HCT116 (cell line): Measurements from ENCODE around the gene FGFBP2. TPM values are rescaled to one million over a fixed set of nuclear protein-coding genes. Genes with fewer than 3 reads are reported as not detected.

ENCODE experiments used
- ATAC-seq: fragments of 200-7000 bp; cut with Tn5 transposase; 2 replicates; pipeline ENCODE4 v1.9.1; 2020; ENCODE audit warnings: mild to moderate bottlenecking, moderate library complexity
- BruUV-seq: library from RNA; stranded (reverse); fragments of 400-500 nt; replicated peaks from 2 replicates; lab custom pipeline; 2021; lab: Mats Ljungman, UMichigan
- CTCF ChIA-PET: fragments of 300-600 bp; sonication (Branson Sonifier 250); formaldehyde crosslinking; loops from one replicate; lab custom pipeline; 2021; ENCODE audit warnings: antibody characterized with exemption; lab: Charles Lee
- POLR2A ChIA-PET: fragments of 300-600, 350-600 bp; sonication (Branson Sonifier 250); formaldehyde crosslinking; loops from one replicate; lab custom pipeline; 2021; ENCODE audit warnings: antibody characterized with exemption; lab: Charles Lee
- RAD21 ChIA-PET, 2 experiments: fragments of 300-600 bp; sonication (Branson Sonifier 250); formaldehyde crosslinking; loops; one replicate each; lab custom pipeline; 2023; ENCODE audit warnings: low total read pairs in 2 of 2; ENCODE audit not compliant: uncharacterized antibody in 2 of 2, unreplicated experiment in 2 of 2, low non-redundant PET in 1 of 2; lab: Charles Lee
- DNase-seq: peaks from one replicate; pipeline ENCODE4 v3.0.0-alpha.2; 2010; ENCODE audit warnings: low read depth, low spot score
- H2AFZ ChIP-seq: fragments of 200-600 bp; shearing (Covaris generic), sonication (generic); 2 replicates; pipeline ENCODE4 v1.6.1; 2017; ENCODE audit warnings: low read depth, mixed run types, mixed read lengths, antibody characterized with exemption, low read length; ENCODE audit not compliant: poor library complexity, severe bottlenecking
- H3K27ac ChIP-seq: 2 replicates; pipeline ENCODE4 v1.5.1; 2012; ENCODE audit warnings: low read depth, low read length
- H3K27me3 ChIP-seq: fragments of 200-600 bp; sonication (generic); 2 replicates; pipeline ENCODE4 v1.6.1; 2016; ENCODE audit warnings: mixed run types, low read length, mixed read lengths; ENCODE audit not compliant: insufficient read depth
- H3K36me3 ChIP-seq, 2 experiments: fragments of 200-500 bp in 1 of 2; fragments of 200-600 bp in 1 of 2; sonication (Bioruptor generic) in 1 of 2; sonication (generic) in 1 of 2; 2 replicates each; pipeline versions ENCODE4 v1.5.1 to v1.6.1; 2014 to 2016; ENCODE audit warnings: low read length in 2 of 2, inconsistent platforms in 1 of 2, mixed read lengths in 1 of 2, mixed run types in 1 of 2; ENCODE audit not compliant: insufficient read depth in 2 of 2, control insufficient read depth in 1 of 2
- H3K4me1 ChIP-seq, 2 experiments: fragments of 200-600 bp in 1 of 2; sonication (generic) in 1 of 2; 2 replicates each; pipeline versions ENCODE4 v1.5.1 to v1.6.1; 2012 to 2017; ENCODE audit warnings: low read length in 2 of 2, inconsistent platforms in 1 of 2, mild to moderate bottlenecking in 1 of 2, mixed read lengths in 1 of 2, mixed run types in 1 of 2, moderate library complexity in 1 of 2; ENCODE audit not compliant: insufficient read depth in 2 of 2, control insufficient read depth in 1 of 2
- H3K4me2 ChIP-seq: fragments of 200-600 bp; sonication (generic); 2 replicates; pipeline ENCODE4 v1.6.1; 2017; ENCODE audit warnings: mixed run types, low read length, mixed read lengths
- H3K4me3 ChIP-seq, 2 experiments: fragments of 200-600 bp in 1 of 2; sonication (generic) in 1 of 2; replicated peaks in 1 of 2; 2 replicates each; pipeline ENCODE4 v1.5.1; 2011 to 2016; ENCODE audit warnings: low read length in 2 of 2, control low read depth in 1 of 2, low read depth in 1 of 2, mild to moderate bottlenecking in 1 of 2, mixed read lengths in 1 of 2, mixed run types in 1 of 2
- H3K79me2 ChIP-seq: fragments of 200-600 bp; sonication (generic); 2 replicates; pipeline ENCODE4 v1.6.1; 2017; ENCODE audit warnings: mild to moderate bottlenecking, mixed run types, low read length, moderate library complexity, mixed read lengths; ENCODE audit not compliant: insufficient read depth
- H3K9ac ChIP-seq: fragments of 200-600 bp; sonication (generic); 2 replicates; pipeline ENCODE4 v1.6.1; 2016; ENCODE audit warnings: low read length, mixed read lengths
- H3K9me2 ChIP-seq: fragments of 200-600 bp; sonication (generic), shearing (Covaris generic); 2 replicates; pipeline ENCODE4 v1.6.1; 2017; ENCODE audit warnings: mixed run types, mild to moderate bottlenecking, moderate library complexity; ENCODE audit not compliant: insufficient read depth
- H3K9me3 ChIP-seq, 2 experiments: fragments of 200-500 bp in 1 of 2; fragments of 200-600 bp in 1 of 2; sonication (Bioruptor generic) in 1 of 2; sonication (generic) in 1 of 2; 2 replicates each; pipeline ENCODE4 v1.6.1; 2014 to 2017; ENCODE audit warnings: low read length in 2 of 2, mixed read lengths in 2 of 2, inconsistent platforms in 1 of 2, low read depth in 1 of 2, mild to moderate bottlenecking in 1 of 2, mixed run types in 1 of 2, moderate library complexity in 1 of 2; ENCODE audit not compliant: control insufficient read depth in 1 of 2, insufficient read depth in 1 of 2
- H4K20me1 ChIP-seq: fragments of 200-600 bp; sonication (generic), shearing (Covaris generic); 2 replicates; pipeline ENCODE4 v1.6.1; 2017; ENCODE audit warnings: mixed run types, mild to moderate bottlenecking, moderate library complexity; ENCODE audit not compliant: insufficient read depth
- ATF3 ChIP-seq: IDR thresholded peaks from 2 replicates; pipeline ENCODE4 v1.6.1; 2012
- CBX3 ChIP-seq: IDR thresholded peaks from 2 replicates; pipeline ENCODE4 v1.6.1; 2012; ENCODE audit warnings: low read depth
- CEBPB ChIP-seq: IDR thresholded peaks from 2 replicates; pipeline ENCODE4 v1.6.1; 2012; ENCODE audit warnings: low read depth
- CTCF ChIP-seq, 3 experiments: fragments of 200-600 bp in 1 of 3; sonication (generic) in 1 of 3; IDR thresholded peaks in 2 of 3; conservative IDR thresholded peaks in 1 of 3; 2 replicates each; pipeline ENCODE4 v1.5.1; 2012 to 2017; ENCODE audit warnings: low read depth in 2 of 3, low read length in 2 of 3, antibody characterized with exemption in 1 of 3, borderline replicate concordance in 1 of 3, control low read depth in 1 of 3, mild to moderate bottlenecking in 1 of 3, mixed read lengths in 1 of 3, mixed run types in 1 of 3, moderate library complexity in 1 of 3; ENCODE audit not compliant: insufficient read depth in 1 of 3
- EGR1 ChIP-seq: IDR thresholded peaks from 2 replicates; pipeline ENCODE4 v1.6.1; 2012; ENCODE audit warnings: low read depth
- ELF1 ChIP-seq: IDR thresholded peaks from 2 replicates; pipeline ENCODE4 v1.6.1; 2012; ENCODE audit warnings: low read depth, borderline replicate concordance
- FOSL1 ChIP-seq: IDR thresholded peaks from 2 replicates; pipeline ENCODE4 v1.6.1; 2012; ENCODE audit warnings: low read depth
- JUND ChIP-seq: IDR thresholded peaks from 2 replicates; pipeline ENCODE4 v1.6.1; 2012
- RAD21 ChIP-seq: IDR thresholded peaks from 2 replicates; pipeline ENCODE4 v1.6.1; 2012; ENCODE audit warnings: low read depth, mild to moderate bottlenecking
- REST ChIP-seq: IDR thresholded peaks from 2 replicates; pipeline ENCODE4 v1.6.1; 2012; ENCODE audit warnings: low read depth
- SRF ChIP-seq: IDR thresholded peaks from 2 replicates; pipeline ENCODE4 v1.6.1; 2012; ENCODE audit warnings: low read depth
- TCF7L2 ChIP-seq: IDR thresholded peaks from 2 replicates; pipeline ENCODE4 v1.7.0; 2011; ENCODE audit warnings: borderline replicate concordance, inconsistent platforms; ENCODE audit not compliant: insufficient read depth, insufficient read length; ENCODE audit errors: extremely low read depth
- ZBTB33 ChIP-seq: IDR thresholded peaks from 2 replicates; pipeline ENCODE4 v1.6.1; 2011; ENCODE audit warnings: mild to moderate bottlenecking, low read length, moderate library complexity; ENCODE audit not compliant: insufficient replicate concordance; ENCODE audit errors: extremely low read depth
- ZFX ChIP-seq: fragments of 450-650 bp; IDR thresholded peaks from 2 replicates; pipeline ENCODE4 v1.6.1; 2017
- ZNF274 ChIP-seq: fragments of 200-500 bp; sonication (Bioruptor generic); IDR thresholded peaks from 2 replicates; pipeline ENCODE4 v1.6.1; 2014; ENCODE audit warnings: mild to moderate bottlenecking, low read depth, low read length, inconsistent platforms
- intact Hi-C: fragments of 100-400 bp; cut with micrococcal nuclease; formaldehyde crosslinking; loops from 2 replicates; pipeline ENCODE4 v1.10.0; 2022
- total RNA-seq: library from RNA; stranded (reverse); gene quantifications from one replicate; pipeline ENCODE4 v1.2.1, GENCODE V29; 2021; ENCODE audit not compliant: unreplicated experiment

FGFBP2 gene
- total RNA-seq, 1 experiment from 2014 or later, result not detected

- TF ChIP-seq CBX3, result no peak
- TF ChIP-seq FOSL1, result no peak
- no peak for TF ChIP-seq JUND
- TF ChIP-seq REST, result no peak
- TF ChIP-seq ZBTB33, result no peak
- TF ChIP-seq CTCF (IDR thresholded peaks at IDR 0.05 in 2 of 3, conservative IDR thresholded peaks at IDR 0.05 in 1 of 3; ENCODE audit: borderline replicate concordance in 1 of 3, insufficient read depth in 1 of 3, low read depth in 2 of 3, low read length in 2 of 3), result no peak
- TF ChIP-seq CEBPB, result no peak
- no peak for TF ChIP-seq ATF3
- no peak for TF ChIP-seq TCF7L2
- TF ChIP-seq RAD21, result no peak
- no peak for TF ChIP-seq ELF1
- no peak for TF ChIP-seq ZFX
- TF ChIP-seq SRF, result no peak
- TF ChIP-seq EGR1, result no peak
- no peak for TF ChIP-seq ZNF274
- no peak overlapping the region for H3K27ac ChIP-seq
- H4K20me1 ChIP-seq, result no peaks in the 10 kb centered on the region
- no peak overlapping the region for H3K4me3 ChIP-seq
- intact Hi-C loops, result no loop called here
- no peaks in the 10 kb centered on the region for H3K36me3 ChIP-seq
- H3K4me1 ChIP-seq, result no peaks in the 10 kb centered on the region
- no peaks in the 10 kb centered on the region for H3K9me3 ChIP-seq
- no TSS peak for BruUV-seq
- RAD21 ChIA-PET, result no interaction called here
- DNase-seq, result no peak
- CTCF ChIA-PET, result no interaction called here
- POLR2A ChIA-PET, result no interaction called here
- no peaks in the 10 kb centered on the region for H3K79me2 ChIP-seq
- H3K9ac ChIP-seq, result no peak overlapping the region
- no peak overlapping the region for H2AFZ ChIP-seq
- H3K27me3 ChIP-seq, result no peaks in the 10 kb centered on the region
- no peaks in the 10 kb centered on the region for H3K9me2 ChIP-seq
- H3K4me2 ChIP-seq, result no peak overlapping the region
- ATAC-seq, result no peak
Measured at GRCh38 chr4:15947684-15948083, 15.3 kb downstream of the FGFBP2 start.
